Lower leg skin (tissue), 3 donors: Measurements from ENCODE around the gene CDH23.

Source experiments
- CTCF ChIP-seq, 3 donors: fragments of 450-650 bp; IDR thresholded peaks; one replicate each; pipeline ENCODE4 v1.5.1; 2016; ENCODE audit warnings: antibody characterized with exemption in 3 of 3, mild to moderate bottlenecking in 3 of 3, moderate library complexity in 2 of 3
- POLR2A ChIP-seq, 2 donors: fragments of 450-650 bp; IDR thresholded peaks; one replicate each; pipeline ENCODE4 v1.6.1; 2016 to 2017; ENCODE audit warnings: antibody characterized with exemption in 2 of 2, mild to moderate bottlenecking in 1 of 2, moderate library complexity in 1 of 2

GRCh38 chr10:71623098-71623985 is 226.6 kb downstream of the CDH23 start:
- TF ChIP-seq CTCF (IDR thresholded peaks at IDR 0.05) (no peak), POLR2A (IDR thresholded peaks at IDR 0.05) (no peak)
